GM12892 (cell line): ENCODE data around the gene CDKN2C.

ENCODE experiments used
- POLR2A ChIP-seq: IDR thresholded peaks from 2 replicates; pipeline ENCODE4 v1.6.1; 2011; ENCODE audit warnings: low read depth, low read length, control low read depth
- POLR2AphosphoS5 ChIP-seq: IDR thresholded peaks from 2 replicates; pipeline ENCODE4 v1.6.1; 2011; ENCODE audit warnings: low read depth, low read length, control low read depth
- TAF1 ChIP-seq: IDR thresholded peaks from 2 replicates; pipeline ENCODE4 v1.6.1; 2011; ENCODE audit warnings: low read depth, mild to moderate bottlenecking, control low read depth, low read length, borderline replicate concordance

DNA sequence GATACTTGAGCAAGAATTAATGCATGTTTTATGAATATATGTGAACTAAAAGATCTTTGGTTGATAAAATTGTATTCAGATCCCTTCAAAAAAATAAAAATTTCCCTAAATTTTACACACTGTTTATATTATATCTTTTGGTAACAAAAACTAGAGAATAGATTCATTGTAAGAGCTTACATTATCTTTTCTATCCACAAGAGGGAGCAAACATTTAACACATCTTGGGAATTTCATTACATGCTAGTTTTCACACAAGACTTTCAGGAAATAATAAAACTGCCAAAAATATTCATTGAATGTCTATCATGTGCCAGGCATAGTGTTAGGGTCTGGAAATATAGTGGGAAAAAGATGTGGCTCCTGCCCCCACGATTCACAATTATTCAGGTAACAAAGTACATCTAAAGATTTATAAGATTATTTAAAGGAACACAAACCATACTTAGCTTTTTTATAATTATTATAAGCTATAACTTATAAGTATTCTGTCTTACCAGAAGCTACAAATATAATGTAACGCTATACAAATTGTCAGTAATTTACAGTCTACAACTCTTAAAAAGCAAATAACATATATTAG, 40.6 kb upstream of the CDKN2C start:
- TF ChIP-seq POLR2A (no peak), TAF1 (no peak), POLR2AphosphoS5 (no peak)
